Measurements from ENCODE around the gene KNCN. TPM values are rescaled to one million over a fixed set of nuclear protein-coding genes. Genes with fewer than 3 reads are reported as not detected.

The KNCN gene
- total and polyA plus RNA-seq, 8 donors, result not detected

GRCh38 chr1:46562498-46562897, 11.1 kb upstream of the KNCN start:
- H3K27ac ChIP-seq, result no peak overlapping the region
- DNase-seq (no peak), FAIRE-seq (no peak), ATAC-seq (no peak)
- H3K36me3 ChIP-seq, result peaks cover 0 to 93% (median 40%) of the 10 kb centered on the region in 3 donors
- H3K27me3 ChIP-seq, result no peaks in the 10 kb centered on the region
- no peak for TF ChIP-seq CTCF (IDR thresholded peaks at IDR 0.05)
- H3K9me3 ChIP-seq, result no peaks in the 10 kb centered on the region
- intact Hi-C loops (cut with DNase I), result no loop called here
- 91 to 92% methylated on average over 15 of the region's 15 CpGs for WGBS, 2 donors
- H3K4me1 ChIP-seq, result no peaks in the 10 kb centered on the region
- no peak overlapping the region for H3K4me3 ChIP-seq

GRCh38 chr1:46558966-46559365, 7.5 kb upstream of the KNCN start:
- ATAC-seq, result no peak
- FAIRE-seq, result no peak
- WGBS, 2 donors, result 83 to 87% methylated on average over 8 of the region's 8 CpGs
- no peak overlapping the region for H3K4me3 ChIP-seq
- H3K27ac ChIP-seq, result no peak overlapping the region
- no peaks in the 10 kb centered on the region for H3K27me3 ChIP-seq
- no peaks in the 10 kb centered on the region for H3K4me1 ChIP-seq
- TF ChIP-seq CTCF (IDR thresholded peaks at IDR 0.05), result no peak
- H3K36me3 ChIP-seq, result peaks cover 0 to 59% (median 35%) of the 10 kb centered on the region in 3 donors
- peak in 1 of 6 donors; percentile 30 for DNase-seq
- intact Hi-C loops (cut with DNase I), result no loop called here
- H3K9me3 ChIP-seq, result no peaks in the 10 kb centered on the region

GRCh38 chr1:46558141-46558963, 6.9 kb upstream of the KNCN start:
- no peak overlapping the region for H3K4me3 ChIP-seq
- H3K27ac ChIP-seq, result no peak overlapping the region
- 84 to 87% methylated on average over 20 of the region's 20 CpGs for WGBS, 2 donors
- FAIRE-seq (no peak), ATAC-seq (no peak), DNase-seq (peak in 1 of 6 donors; percentile 55)
- no peaks in the 10 kb centered on the region for H3K9me3 ChIP-seq
- TF ChIP-seq CTCF (IDR thresholded peaks at IDR 0.05), result no peak
- H3K27me3 ChIP-seq, result no peaks in the 10 kb centered on the region
- intact Hi-C loops (cut with DNase I), result no loop called here
- H3K36me3 ChIP-seq, result peaks cover 0 to 55% (median 35%) of the 10 kb centered on the region in 3 donors
- no peaks in the 10 kb centered on the region for H3K4me1 ChIP-seq

DNA sequence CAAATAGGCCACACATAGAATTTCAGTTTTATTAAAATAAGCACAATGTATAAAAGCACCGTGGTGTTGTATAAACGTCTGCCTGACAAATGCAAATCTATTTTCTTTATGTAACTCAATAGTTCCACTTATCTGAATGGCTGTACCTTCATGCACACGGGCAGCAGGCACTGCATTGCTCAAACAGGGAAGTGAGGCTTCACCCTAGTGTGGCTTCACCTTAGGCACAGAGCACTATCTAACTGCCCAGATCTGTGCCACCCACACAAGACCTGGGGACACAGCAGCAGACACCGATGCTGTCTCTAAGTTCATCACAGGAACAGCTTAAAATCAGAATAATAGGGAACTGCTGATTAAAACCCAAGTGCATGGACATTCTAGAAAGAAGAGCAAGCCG, 6.0 kb upstream of the KNCN start:
- WGBS, 2 donors, result 53 to 54% methylated on average over 5 of the region's 5 CpGs
- Histone ChIP-seq H3K4me1 (no peaks in the 10 kb centered on the region), H3K27ac (no peak overlapping the region), H3K27me3 (no peaks in the 10 kb centered on the region), H3K4me3 (no peak overlapping the region), H3K36me3 (peaks cover 0 to 45% (median 28%) of the 10 kb centered on the region in 3 donors), H3K9me3 (no peaks in the 10 kb centered on the region)
- intact Hi-C loops (cut with DNase I), result no loop called here
- TF ChIP-seq CTCF (IDR thresholded peaks at IDR 0.05), result no peak
- ATAC-seq (peak in 2 of 4 donors; percentile 27 to 41), DNase-seq (no peak), FAIRE-seq (no peak)

- FAIRE-seq, result no peak
- Histone ChIP-seq H3K9me3 (no peaks in the 10 kb centered on the region), H3K27ac (no peak overlapping the region), H3K4me1 (no peaks in the 10 kb centered on the region), H3K27me3 (no peaks in the 10 kb centered on the region), H3K4me3 (no peak overlapping the region), H3K36me3 (peaks cover 0 to 39% (median 26%) of the 10 kb centered on the region in 3 donors)
- 50 to 51% methylated on average over 3 of the region's 3 CpGs for WGBS, 2 donors
- intact Hi-C loops (cut with DNase I), result no loop called here
- DNase-seq, result no peak
- peak; percentile 61 to 83 (median 68) for ATAC-seq
- TF ChIP-seq CTCF (IDR thresholded peaks at IDR 0.05), result no peak
These were observed 5.4 kb upstream of the KNCN start for GRCh38 chr1:46556822-46557221.

All from pancreas (tissue), 10 donors.